HK-2 (cell line): ENCODE measurements around the gene PRDM15.

Experiments
- DNase-seq: peaks from one replicate; pipeline ENCODE4 v3.0.0-alpha.2; 2018; ENCODE audit not compliant: unreplicated experiment

Gene PRDM15

GRCh38 chr21:41864311-41865001, 14.7 kb downstream of the PRDM15 start:
- DNase-seq: no peak

- DNase-seq: no peak
Measured at GRCh38 chr21:41863439-41863740, 15.8 kb downstream of the PRDM15 start.

- no peak for DNase-seq
Measured at GRCh38 chr21:41861987-41862386, 17.2 kb downstream of the PRDM15 start.

- no peak for DNase-seq
Measured at GRCh38 chr21:41861255-41861654, 17.9 kb downstream of the PRDM15 start.

- DNase-seq: no peak
Measured at GRCh38 chr21:41859297-41859980, 19.7 kb downstream of the PRDM15 start.

- no peak for DNase-seq
Measured at GRCh38 chr21:41858466-41859296, 20.5 kb downstream of the PRDM15 start.

GRCh38 chr21:41857771-41858300, 21.3 kb downstream of the PRDM15 start:
- no peak for DNase-seq

- DNase-seq: no peak
Measured at GRCh38 chr21:41856572-41856971, 22.6 kb downstream of the PRDM15 start.

GRCh38 chr21:41854426-41854995, 24.6 kb downstream of the PRDM15 start:
- DNase-seq: no peak

GRCh38 chr21:41852929-41853320, 26.2 kb downstream of the PRDM15 start:
- no peak for DNase-seq

GRCh38 chr21:41852151-41852928, 26.8 kb downstream of the PRDM15 start:
- DNase-seq: no peak

- DNase-seq: no peak
Measured at GRCh38 chr21:41851090-41851790, 27.9 kb downstream of the PRDM15 start.

- DNase-seq: no peak
Measured at GRCh38 chr21:41850085-41850484, 29.1 kb downstream of the PRDM15 start.

GRCh38 chr21:41848958-41849580, 30.1 kb downstream of the PRDM15 start:
- no peak for DNase-seq

- no peak for DNase-seq
Measured at GRCh38 chr21:41848533-41848932, 30.6 kb downstream of the PRDM15 start.

- no peak for DNase-seq
Measured at GRCh38 chr21:41847066-41847804, 31.9 kb downstream of the PRDM15 start.

GRCh38 chr21:41846536-41846935, 32.6 kb downstream of the PRDM15 start:
- no peak for DNase-seq

GRCh38 chr21:41846033-41846317, 33.2 kb downstream of the PRDM15 start:
- no peak for DNase-seq

GRCh38 chr21:41845310-41846032, 33.7 kb downstream of the PRDM15 start:
- DNase-seq: no peak
